Common myeloid progenitor, CD34-positive (primary cell): ENCODE data around the gene CAPN15.

Experiments
- CTCF ChIA-PET: fragments of 350-600 bp; sonication (Branson Sonifier 250); formaldehyde crosslinking; loops from one replicate; lab custom pipeline; 2021; ENCODE audit warnings: antibody characterized with exemption; lab: Charles Lee
- POLR2A ChIA-PET: fragments of 350-600 bp; sonication (Branson Sonifier 250); formaldehyde crosslinking; loops from one replicate; lab custom pipeline; 2021; ENCODE audit warnings: antibody characterized with exemption; lab: Charles Lee
- DNase-seq, 3 donors: peaks; one replicate each; pipeline versions ENCODE4 v3.0.0 to v3.0.0-alpha.2; 2013
- H3K27ac ChIP-seq, 2 experiments: 1 replicate in 1 of 2; 2 replicates in 1 of 2; pipeline ENCODE4 v1.7.0; 2013; ENCODE audit warnings: inconsistent platforms in 2 of 2, low read length in 2 of 2, mild to moderate bottlenecking in 2 of 2, low read depth in 1 of 2, moderate library complexity in 1 of 2; ENCODE audit not compliant: severe bottlenecking in 2 of 2, insufficient read depth in 1 of 2, poor library complexity in 1 of 2
- H3K27me3 ChIP-seq, 5 experiments: replicated peaks in 2 of 5; 1 replicate in 3 of 5; 2 replicates in 2 of 5; pipeline versions ENCODE4 v1.6.1 to v1.7.0; 2013; ENCODE audit warnings: low read length in 4 of 5, mild to moderate bottlenecking in 2 of 5, moderate library complexity in 2 of 5, inconsistent platforms in 1 of 5; ENCODE audit not compliant: insufficient read depth in 5 of 5, control insufficient read depth in 4 of 5
- H3K36me3 ChIP-seq, 4 experiments: 1 replicate in 2 of 4; 2 replicates in 2 of 4; pipeline versions ENCODE4 v1.6.1 to v1.7.0; 2013; ENCODE audit warnings: low read length in 3 of 4, control low read depth in 1 of 4, mild to moderate bottlenecking in 1 of 4; ENCODE audit not compliant: control insufficient read depth in 4 of 4, insufficient read depth in 4 of 4
- H3K4me1 ChIP-seq, 4 experiments: 1 replicate in 3 of 4; 2 replicates in 1 of 4; pipeline versions ENCODE4 v1.6.1 to v1.7.1; 2013; ENCODE audit warnings: low read length in 3 of 4, mild to moderate bottlenecking in 3 of 4, control low read depth in 1 of 4, inconsistent platforms in 1 of 4, moderate library complexity in 1 of 4; ENCODE audit not compliant: control insufficient read depth in 4 of 4, insufficient read depth in 4 of 4; ENCODE audit errors: control extremely low read depth in 1 of 4
- H3K4me3 ChIP-seq, 7 experiments: 1 replicate in 4 of 7; 2 replicates in 3 of 7; pipeline versions ENCODE4 v1.5.1 to v1.7.0; 2013; ENCODE audit warnings: mild to moderate bottlenecking in 7 of 7, low read length in 6 of 7, moderate library complexity in 6 of 7, inconsistent platforms in 2 of 7, low read depth in 2 of 7, control low read depth in 1 of 7; ENCODE audit not compliant: insufficient read depth in 4 of 7, control insufficient read depth in 1 of 7; ENCODE audit errors: extremely low read depth in 1 of 7
- H3K9me3 ChIP-seq, 5 experiments: 1 replicate in 4 of 5; 2 replicates in 1 of 5; pipeline versions ENCODE4 v1.6.1 to v1.7.1; 2013; ENCODE audit warnings: low read length in 4 of 5, mild to moderate bottlenecking in 2 of 5, inconsistent platforms in 1 of 5, low read depth in 1 of 5, moderate library complexity in 1 of 5; ENCODE audit not compliant: control insufficient read depth in 4 of 5, insufficient read depth in 2 of 5; ENCODE audit errors: control extremely low read depth in 1 of 5
- WGBS: methylation state at CpG from one replicate; pipeline ENCODE4 v1.1.5; 2013; ENCODE audit not compliant: insufficient coverage; 5-methylcytosine and 5-hydroxymethylcytosine counted together

The CAPN15 gene

GRCh38 chr16:586645-587590 is 59.4 kb downstream of the CAPN15 start:
- H3K4me3 ChIP-seq, result peak overlapping the region in 1 of 7 experiments; percentile 96
- H3K4me1 ChIP-seq, result peaks cover 0 to 42% (median 35%) of the 10 kb centered on the region in 4 experiments
- H3K36me3 ChIP-seq, result peaks cover 0 to 8% (median 4%) of the 10 kb centered on the region in 4 experiments
- peaks cover 0 to 2% (median 0%) of the 10 kb centered on the region in 5 experiments for H3K27me3 ChIP-seq
- ChIA-PET POLR2A (interaction anchor here (1.9 kb wide), 1 partner anchor 59 kb away, joined by 5 read pairs; the partner anchor contains the start of gene CAPN15), CTCF (interaction anchor here (1.4 to 2.7 kb wide), 3 partner anchors 8 to 16 kb away, joined by 3 to 11 read pairs (median 9); no protein-coding TSS in a partner anchor)
- no peak for DNase-seq
- 91% methylated on average over 10 of the region's 14 CpGs for WGBS
- H3K27ac ChIP-seq, result peak overlapping the region in 1 of 2 experiments; percentile 54
- H3K9me3 ChIP-seq, result no peaks in the 10 kb centered on the region

- Histone ChIP-seq H3K36me3 (peaks cover 0 to 5% (median 3%) of the 10 kb centered on the region in 4 experiments), H3K4me3 (peak overlapping the region; percentile 62 to 96 (median 85)), H3K27ac (peak overlapping the region; percentile 90 to 96), H3K4me1 (peaks cover 0 to 57% (median 51%) of the 10 kb centered on the region in 4 experiments), H3K27me3 (peaks cover 0 to 2% (median 0%) of the 10 kb centered on the region in 5 experiments), H3K9me3 (no peaks in the 10 kb centered on the region)
- CTCF ChIA-PET, result interaction anchor here (0.6 to 2.1 kb wide), 6 partner anchors 10 to 14 kb away, joined by 3 to 9 read pairs (median 3); no protein-coding TSS in a partner anchor
- WGBS, result 1% methylated on average over 21 of the region's 21 CpGs
- POLR2A ChIA-PET, result interaction anchor here (0.6 to 1.9 kb wide), 3 partner anchors 9 to 61 kb away, joined by 4 to 5 read pairs (median 4); partner anchors contain the start of gene CAPN15
- peak; percentile 62 to 85 (median 81) for DNase-seq
These were observed 61.1 kb downstream of the CAPN15 start for GRCh38 chr16:588639-588888.

GRCh38 chr16:588889-589657 is 61.6 kb downstream of the CAPN15 start:
- Histone ChIP-seq H3K27me3 (peaks cover 0 to 2% (median 0%) of the 10 kb centered on the region in 5 experiments), H3K27ac (peak overlapping the region; percentile 90 to 96), H3K4me1 (peaks cover 0 to 57% (median 54%) of the 10 kb centered on the region in 4 experiments), H3K4me3 (peak overlapping the region; percentile 62 to 96 (median 85)), H3K9me3 (no peaks in the 10 kb centered on the region), H3K36me3 (peaks cover 0 to 5% (median 4%) of the 10 kb centered on the region in 4 experiments)
- ChIA-PET POLR2A (interaction anchor here (0.6 to 1.9 kb wide), 3 partner anchors 10 to 62 kb away, joined by 4 to 5 read pairs (median 4); partner anchors contain the start of gene CAPN15), CTCF (interaction anchor here (0.6 to 2.1 kb wide), 6 partner anchors 10 to 14 kb away, joined by 3 to 9 read pairs (median 3); no protein-coding TSS in a partner anchor)
- under 1% methylated on average over 101 of the region's 107 CpGs for WGBS
- peak; percentile 96 to 98 (median 98) for DNase-seq

- H3K27me3 ChIP-seq, result peaks cover 0 to 2% (median 0%) of the 10 kb centered on the region in 5 experiments
- ChIA-PET POLR2A (interaction anchor here (1.1 kb wide), 1 partner anchor 11 kb away, joined by 5 read pairs; no protein-coding TSS in a partner anchor), CTCF (interaction anchor here (1.3 to 4.0 kb wide), 3 partner anchors 9 to 11 kb away, joined by 9 to 21 read pairs (median 11); no protein-coding TSS in a partner anchor)
- DNase-seq, result peak; percentile 98 to 99 (median 99)
- H3K36me3 ChIP-seq, result peaks cover 0 to 9% (median 7%) of the 10 kb centered on the region in 4 experiments
- H3K4me3 ChIP-seq, result peak within 1 kb of the TSS; percentile 75 to 96 (median 87)
- peaks cover 0 to 57% (median 54%) of the 10 kb centered on the region in 4 experiments for H3K4me1 ChIP-seq
- H3K27ac ChIP-seq, result peak within 1 kb of the TSS; percentile 90 to 96
- 0% methylated on average over 36 of the region's 67 CpGs for WGBS
- H3K9me3 ChIP-seq, result no peaks in the 10 kb centered on the region
These were observed 62.2 kb downstream of the CAPN15 start, which contains the start of gene RAB40C for GRCh38 chr16:589658-590187. TSS of gene RAB40C (plus strand) at chr16:590066. CDS start at chr16:590292, 226 bp downstream.

- POLR2A ChIA-PET, result interaction anchor here (1.1 kb wide), 1 partner anchor 10 kb away, joined by 5 read pairs; no protein-coding TSS in a partner anchor
- CTCF ChIA-PET, result interaction anchor here (1.3 to 4.0 kb wide), 2 partner anchors 10 kb away, joined by 11 to 21 read pairs; no protein-coding TSS in a partner anchor
- WGBS, result 2% methylated on average over 55 of the region's 71 CpGs
- peaks cover 0 to 2% (median 0%) of the 10 kb centered on the region in 5 experiments for H3K27me3 ChIP-seq
- H3K27ac ChIP-seq, result peak overlapping the region; percentile 25 to 79
- H3K36me3 ChIP-seq, result peaks cover 0 to 9% (median 7%) of the 10 kb centered on the region in 4 experiments
- peaks cover 0 to 56% (median 54%) of the 10 kb centered on the region in 4 experiments for H3K4me1 ChIP-seq
- no peaks in the 10 kb centered on the region for H3K9me3 ChIP-seq
- DNase-seq, result peak in 2 of 3 donors; percentile 49 to 60
- H3K4me3 ChIP-seq, result peak overlapping the region; percentile 68 to 88 (median 82)
These were observed 62.8 kb downstream of the CAPN15 start for GRCh38 chr16:590188-590814.
